H9 (cell line): ENCODE measurements around the gene CCDC7. TPM values are rescaled to one million over a fixed set of nuclear protein-coding genes. Genes with fewer than 3 reads are reported as not detected.
"Not testable (repeated sequence)": the region's sequence is repeated elsewhere in the genome, so short reads cannot be mapped to it uniquely, and the experiment has no call there.

Experiments
- DNase-seq: peaks from one replicate; pipeline ENCODE4 v3.0.0-alpha.2; 2017
- H2AFZ ChIP-seq: one replicate; pipeline ENCODE4 v1.6.1; 2013; ENCODE audit warnings: mild to moderate bottlenecking, low read length, control low read depth, moderate library complexity
- H2AK5ac ChIP-seq: 2 replicates; pipeline ENCODE4 v1.6.1; 2013; ENCODE audit warnings: low read length, control low read depth, mixed read lengths; ENCODE audit not compliant: insufficient read length
- H2BK120ac ChIP-seq: one replicate; pipeline ENCODE4 v1.6.1; 2013; ENCODE audit warnings: low read depth, mild to moderate bottlenecking, low read length, control low read depth, inconsistent platforms; ENCODE audit not compliant: poor library complexity, severe bottlenecking
- H2BK12ac ChIP-seq: 2 replicates; pipeline ENCODE4 v1.6.1; 2013; ENCODE audit warnings: low read length, control low read depth, mixed read lengths, low read depth; ENCODE audit not compliant: insufficient read length
- H2BK15ac ChIP-seq: 2 replicates; pipeline ENCODE4 v1.6.1; 2013; ENCODE audit warnings: low read depth, low read length, control low read depth
- H2BK20ac ChIP-seq: one replicate; pipeline ENCODE4 v1.6.1; 2013; ENCODE audit warnings: low read depth, mild to moderate bottlenecking, low read length, control low read depth, inconsistent platforms; ENCODE audit not compliant: poor library complexity, severe bottlenecking
- H2BK5ac ChIP-seq: 2 replicates; pipeline ENCODE4 v1.6.1; 2013; ENCODE audit warnings: low read length, control low read depth, mixed read lengths; ENCODE audit not compliant: insufficient read length
- H3K14ac ChIP-seq: 2 replicates; pipeline ENCODE4 v1.6.1; 2013; ENCODE audit warnings: low read length, control low read depth; ENCODE audit not compliant: insufficient read depth
- H3K18ac ChIP-seq: 2 replicates; pipeline ENCODE4 v1.6.1; 2013; ENCODE audit warnings: low read depth, mild to moderate bottlenecking, mixed read lengths, low read length, control low read depth; ENCODE audit not compliant: insufficient read length
- H3K23ac ChIP-seq: 2 replicates; pipeline ENCODE4 v1.6.1; 2013; ENCODE audit warnings: low read length, control low read depth, mixed read lengths, low read depth; ENCODE audit not compliant: insufficient read length
- H3K23me2 ChIP-seq: 2 replicates; pipeline ENCODE4 v1.6.1; 2013; ENCODE audit warnings: low read depth, mild to moderate bottlenecking, mixed read lengths, low read length, control low read depth; ENCODE audit not compliant: insufficient read length, poor library complexity, severe bottlenecking
- H3K27ac ChIP-seq: 2 replicates; pipeline ENCODE4 v1.5.1; 2013; ENCODE audit warnings: low read length, control low read depth, mixed read lengths, low read depth; ENCODE audit not compliant: insufficient read length
- H3K27me3 ChIP-seq: 2 replicates; pipeline ENCODE4 v1.6.1; 2013; ENCODE audit warnings: low read length, control low read depth, inconsistent platforms; ENCODE audit not compliant: insufficient read depth
- H3K4ac ChIP-seq: 2 replicates; pipeline ENCODE4 v1.6.1; 2013; ENCODE audit warnings: low read depth, mild to moderate bottlenecking, control low read depth, inconsistent platforms, low read length, moderate library complexity
- H3K4me1 ChIP-seq: 2 replicates; pipeline ENCODE4 v1.6.1; 2013; ENCODE audit warnings: low read length, control low read depth, inconsistent platforms; ENCODE audit not compliant: insufficient read depth
- H3K4me2 ChIP-seq: 2 replicates; pipeline ENCODE4 v1.6.1; 2013; ENCODE audit warnings: low read length, control low read depth, mixed read lengths; ENCODE audit not compliant: insufficient read length, insufficient read depth
- H3K56ac ChIP-seq: 2 replicates; pipeline ENCODE4 v1.6.1; 2013; ENCODE audit warnings: low read depth, mild to moderate bottlenecking, mixed read lengths, low read length, control low read depth; ENCODE audit not compliant: insufficient read length
- H3K79me1 ChIP-seq: 2 replicates; pipeline ENCODE4 v1.6.1; 2013; ENCODE audit warnings: low read depth, mild to moderate bottlenecking, moderate library complexity, low read length, control low read depth, inconsistent platforms; ENCODE audit not compliant: insufficient read depth, poor library complexity, severe bottlenecking
- H3K79me2 ChIP-seq: 2 replicates; pipeline ENCODE4 v1.6.1; 2013; ENCODE audit warnings: low read length, control low read depth, inconsistent platforms; ENCODE audit not compliant: insufficient read depth
- H3K9ac ChIP-seq: 2 replicates; pipeline ENCODE4 v1.6.1; 2013; ENCODE audit warnings: low read length, control low read depth, mixed read lengths; ENCODE audit not compliant: insufficient read length; ENCODE audit errors: extremely low read depth
- H3K9me3 ChIP-seq: one replicate; pipeline ENCODE4 v1.6.1; 2013; ENCODE audit warnings: low read depth, low read length, inconsistent platforms; ENCODE audit not compliant: control insufficient read depth
- H3T11ph ChIP-seq: one replicate; pipeline ENCODE4 v1.6.1; 2013; ENCODE audit warnings: mild to moderate bottlenecking, low read length, control low read depth, inconsistent platforms
- H4K20me1 ChIP-seq: one replicate; pipeline ENCODE4 v1.6.1; 2013; ENCODE audit not compliant: control insufficient read depth, insufficient read length, insufficient read depth
- H4K5ac ChIP-seq: 2 replicates; pipeline ENCODE4 v1.6.1; 2013; ENCODE audit warnings: low read depth, mild to moderate bottlenecking, mixed read lengths, low read length, control low read depth; ENCODE audit not compliant: insufficient read length
- H4K8ac ChIP-seq: replicated peaks from 2 replicates; pipeline ENCODE4 v1.6.1; 2013; ENCODE audit warnings: low read length, control low read depth, mixed read lengths, low read depth; ENCODE audit not compliant: insufficient read length
- H4K91ac ChIP-seq: 2 replicates; pipeline ENCODE4 v1.6.1; 2013; ENCODE audit warnings: low read depth, mild to moderate bottlenecking, moderate library complexity, mixed read lengths, low read length, control low read depth; ENCODE audit not compliant: insufficient read length
- H3K27ac Mint-ChIP-seq, 3 experiments: 2 replicates in 2 of 3; 3 replicates in 1 of 3; pipeline ENCODE4 v1.8.0; 2020 to 2021; ENCODE audit warnings: mixed read lengths in 3 of 3, mild to moderate bottlenecking in 1 of 3, moderate library complexity in 1 of 3
- H3K27me3 Mint-ChIP-seq: 2 replicates; pipeline ENCODE4 v1.8.0; 2021; ENCODE audit warnings: low read depth, mild to moderate bottlenecking, moderate library complexity, mixed read lengths
- H3K36me3 Mint-ChIP-seq, 3 experiments: 2 replicates in 2 of 3; 3 replicates in 1 of 3; pipeline ENCODE4 v1.8.0; 2020 to 2021; ENCODE audit warnings: low read depth in 3 of 3, mixed read lengths in 3 of 3; ENCODE audit not compliant: insufficient read depth in 1 of 3
- H3K4me1 Mint-ChIP-seq, 2 experiments: 2 replicates each; pipeline ENCODE4 v1.8.0; 2020; ENCODE audit warnings: mixed read lengths in 2 of 2
- H3K4me3 Mint-ChIP-seq, 2 experiments: 2 replicates in 1 of 2; 3 replicates in 1 of 2; pipeline ENCODE4 v1.8.0; 2020 to 2021; ENCODE audit warnings: mild to moderate bottlenecking in 2 of 2, mixed read lengths in 2 of 2, moderate library complexity in 1 of 2
- H3K9me3 Mint-ChIP-seq, 2 experiments: 2 replicates in 1 of 2; 3 replicates in 1 of 2; pipeline ENCODE4 v1.8.0; 2020; ENCODE audit warnings: mild to moderate bottlenecking in 2 of 2, mixed read lengths in 2 of 2, moderate library complexity in 1 of 2
- WGBS: extraction: QIAGEN DNeasy Blood & Tissue Kit; methylation state at CpG from one replicate; pipeline ENCODE4 v1.1.7; 2013; ENCODE audit warnings: missing lambda C conversion rate, low lambda C conversion rate, mixed read lengths; ENCODE audit not compliant: insufficient read length; ENCODE audit errors: extremely low coverage; 5-methylcytosine and 5-hydroxymethylcytosine counted together
- total RNA-seq: library from RNA; stranded (reverse); gene quantifications from 2 replicates; pipeline ENCODE4 v1.2.1, GENCODE V29; 2021

Gene CCDC7
- total RNA-seq, 1 experiment from 2014 or later = 1.6 TPM

DNA sequence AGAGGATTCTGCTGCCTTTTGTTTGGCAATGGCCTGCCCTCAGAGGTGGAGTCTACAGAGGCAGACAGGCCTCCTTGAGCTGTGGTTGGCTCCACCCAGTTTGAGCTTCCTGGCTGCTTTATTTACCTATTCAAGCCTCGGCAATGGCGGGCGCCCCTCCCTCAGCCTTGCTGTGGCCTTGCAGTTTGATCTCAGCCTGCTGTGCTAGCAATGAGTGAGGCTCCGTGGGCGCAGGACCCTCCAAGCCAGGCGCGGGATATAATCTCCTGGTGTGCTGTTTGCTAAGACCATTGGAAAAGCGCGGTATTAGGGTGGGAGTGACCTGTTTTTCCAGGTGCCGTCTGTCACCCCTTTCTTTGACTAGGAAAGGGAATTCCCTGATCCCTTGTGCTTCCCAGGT lies 42.1 kb downstream of the CCDC7 start:
- peaks cover 19 to 50% (median 37%) of the 10 kb centered on the region in 3 experiments for H3K36me3 Mint-ChIP-seq
- H3K4me1 ChIP-seq, H3K4me2 ChIP-seq, H3K4me1 Mint-ChIP-seq, H4K5ac ChIP-seq, H2BK120ac ChIP-seq, H3K79me1 ChIP-seq, DNase-seq, H3K27ac Mint-ChIP-seq, H3K18ac ChIP-seq, H3K79me2 ChIP-seq, H4K8ac ChIP-seq, H4K20me1 ChIP-seq, H2BK12ac ChIP-seq, H3K14ac ChIP-seq, H2AFZ ChIP-seq, H2BK20ac ChIP-seq, H3K27me3 Mint-ChIP-seq, H2BK5ac ChIP-seq, H3K9ac ChIP-seq, H3K27ac ChIP-seq, H2AK5ac ChIP-seq, H3K27me3 ChIP-seq, H4K91ac ChIP-seq, H3K4me3 Mint-ChIP-seq, H3K56ac ChIP-seq, H3K4ac ChIP-seq, H3T11ph ChIP-seq, H3K23ac ChIP-seq, H2BK15ac ChIP-seq, H3K23me2 ChIP-seq: not testable (repeated sequence)
- H3K9me3 ChIP-seq = peaks cover 20% of the 10 kb centered on the region
- H3K9me3 Mint-ChIP-seq = peaks cover 57 to 65% of the 10 kb centered on the region in 2 experiments
- WGBS = no CpG with 5 or more reads among the region's 10 CpGs
